ENCODE measurements around the gene RBMS3.
"Not testable (repeated sequence)": the region's sequence is repeated elsewhere in the genome, so short reads cannot be mapped to it uniquely, and the experiment has no call there.

Gene RBMS3

DNA sequence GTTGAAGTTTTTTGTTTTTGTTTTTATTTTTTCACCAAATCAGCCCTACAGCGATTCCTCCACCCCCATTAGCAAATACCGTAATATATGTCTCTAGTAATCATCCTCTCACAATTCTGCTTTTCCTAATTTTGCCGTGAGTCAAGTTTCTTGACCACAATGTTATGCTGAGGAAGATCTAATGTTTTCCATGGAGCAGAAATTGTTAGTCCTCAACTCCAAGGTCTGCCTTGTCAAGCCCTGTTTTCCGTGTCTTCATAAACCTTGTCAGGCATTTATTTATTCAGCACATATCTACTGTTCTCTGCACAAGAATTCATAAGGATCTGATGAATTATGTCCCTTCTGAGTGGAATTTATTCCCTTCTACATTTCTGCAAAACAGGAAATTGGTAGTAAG lies 372.8 kb downstream of the RBMS3 start:
- H3K4me3 ChIP-seq (ENCODE audit: low read depth, low read length): no peak overlapping the region
- no peak for DNase-seq (ENCODE audit: low read depth)
- TF ChIP-seq, protein P1, sequence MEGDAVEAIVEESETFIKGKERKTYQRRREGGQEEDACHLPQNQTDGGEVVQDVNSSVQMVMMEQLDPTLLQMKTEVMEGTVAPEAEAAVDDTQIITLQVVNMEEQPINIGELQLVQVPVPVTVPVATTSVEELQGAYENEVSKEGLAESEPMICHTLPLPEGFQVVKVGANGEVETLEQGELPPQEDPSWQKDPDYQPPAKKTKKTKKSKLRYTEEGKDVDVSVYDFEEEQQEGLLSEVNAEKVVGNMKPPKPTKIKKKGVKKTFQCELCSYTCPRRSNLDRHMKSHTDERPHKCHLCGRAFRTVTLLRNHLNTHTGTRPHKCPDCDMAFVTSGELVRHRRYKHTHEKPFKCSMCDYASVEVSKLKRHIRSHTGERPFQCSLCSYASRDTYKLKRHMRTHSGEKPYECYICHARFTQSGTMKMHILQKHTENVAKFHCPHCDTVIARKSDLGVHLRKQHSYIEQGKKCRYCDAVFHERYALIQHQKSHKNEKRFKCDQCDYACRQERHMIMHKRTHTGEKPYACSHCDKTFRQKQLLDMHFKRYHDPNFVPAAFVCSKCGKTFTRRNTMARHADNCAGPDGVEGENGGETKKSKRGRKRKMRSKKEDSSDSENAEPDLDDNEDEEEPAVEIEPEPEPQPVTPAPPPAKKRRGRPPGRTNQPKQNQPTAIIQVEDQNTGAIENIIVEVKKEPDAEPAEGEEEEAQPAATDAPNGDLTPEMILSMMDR (IDR thresholded peaks at IDR 0.05; ENCODE audit: control insufficient read depth, extremely low read depth, insufficient read depth): no peak

DNA sequence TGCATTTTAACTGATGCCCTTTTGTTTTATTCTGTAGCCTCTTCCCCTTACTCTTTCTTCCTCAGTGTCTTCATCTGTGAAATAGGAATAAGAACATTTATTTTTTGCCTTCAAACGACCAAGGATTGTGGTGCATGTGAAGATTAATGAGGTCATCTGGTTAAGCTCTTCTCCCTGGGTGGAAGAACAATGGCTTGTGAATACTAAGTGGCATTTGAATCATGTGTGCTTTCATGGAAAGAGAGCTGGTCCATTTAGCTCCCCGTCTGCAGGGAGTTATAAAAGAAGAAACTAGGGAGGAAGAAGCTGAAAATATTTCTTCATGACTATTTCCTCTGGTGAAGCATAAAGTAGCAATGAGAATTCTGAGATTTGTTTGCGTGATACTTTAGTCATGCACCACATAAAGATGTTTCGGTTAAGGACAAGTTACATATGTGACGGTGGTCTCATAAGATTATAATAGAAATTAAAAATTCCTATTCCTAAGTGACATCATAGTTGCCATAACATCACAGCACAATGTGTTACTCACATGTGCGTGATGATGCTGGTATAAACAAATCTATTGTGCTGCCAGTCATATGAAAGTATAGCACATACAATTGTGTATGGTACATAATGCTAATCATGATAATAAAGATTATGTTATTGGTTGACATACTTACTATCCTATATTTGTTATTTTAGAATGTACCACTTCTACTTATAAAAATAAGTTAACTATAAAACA lies 374.3 kb downstream of the RBMS3 start:
- H3K4me3 ChIP-seq (ENCODE audit: low read depth, low read length): no peak overlapping the region
- TF ChIP-seq, protein P1 (IDR thresholded peaks at IDR 0.05; ENCODE audit: control insufficient read depth, extremely low read depth, insufficient read depth): no peak
- no peak for DNase-seq (ENCODE audit: low read depth)

DNA sequence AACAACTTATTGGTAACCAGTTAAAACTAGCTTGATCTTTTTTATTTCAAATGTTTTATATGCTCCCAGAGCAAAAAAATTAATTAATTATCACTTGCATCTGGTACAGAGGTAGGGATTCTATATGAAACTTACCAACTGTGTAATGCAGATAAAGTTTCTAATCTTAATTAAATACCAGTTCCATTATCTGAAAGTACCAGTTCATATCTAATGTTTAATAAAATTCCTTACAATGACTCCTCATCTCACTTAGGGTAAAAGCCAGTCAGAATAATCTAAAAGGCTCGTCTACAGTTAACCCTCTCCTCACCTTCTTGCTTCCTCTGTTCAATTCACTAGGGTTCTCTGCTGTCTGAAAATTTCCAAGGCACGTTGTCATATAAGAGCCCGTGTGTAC lies 384.8 kb downstream of the RBMS3 start:
- DNase-seq (ENCODE audit: low read depth): no peak
- H3K4me3 ChIP-seq (ENCODE audit: low read depth, low read length): no peak overlapping the region
- TF ChIP-seq, protein P1 (IDR thresholded peaks at IDR 0.05; ENCODE audit: control insufficient read depth, extremely low read depth, insufficient read depth): no peak

DNA sequence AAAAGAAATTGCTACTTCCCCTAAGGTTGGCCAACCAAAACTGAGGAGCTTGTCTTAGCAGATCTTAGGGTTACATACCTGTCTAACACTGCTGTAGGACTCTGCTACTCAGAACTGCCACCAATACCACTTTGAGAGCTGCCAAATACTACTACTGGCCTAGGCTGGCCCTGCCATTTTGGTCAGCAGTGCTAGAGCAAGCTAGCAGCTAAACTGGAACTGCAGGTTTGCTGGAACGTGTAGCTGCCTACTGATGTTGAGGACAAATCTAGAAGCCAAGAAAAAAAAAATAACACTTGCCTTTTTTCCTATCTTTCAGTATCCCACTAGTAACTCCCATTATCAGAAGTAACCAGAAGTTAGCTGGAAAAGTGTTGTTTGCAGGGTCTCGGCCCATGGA lies 387.4 kb downstream of the RBMS3 start:
- no peak overlapping the region for H3K4me3 ChIP-seq (ENCODE audit: low read depth, low read length)
- TF ChIP-seq, protein P1 (IDR thresholded peaks at IDR 0.05; ENCODE audit: control insufficient read depth, extremely low read depth, insufficient read depth): no peak
- DNase-seq (ENCODE audit: low read depth): no peak

DNA sequence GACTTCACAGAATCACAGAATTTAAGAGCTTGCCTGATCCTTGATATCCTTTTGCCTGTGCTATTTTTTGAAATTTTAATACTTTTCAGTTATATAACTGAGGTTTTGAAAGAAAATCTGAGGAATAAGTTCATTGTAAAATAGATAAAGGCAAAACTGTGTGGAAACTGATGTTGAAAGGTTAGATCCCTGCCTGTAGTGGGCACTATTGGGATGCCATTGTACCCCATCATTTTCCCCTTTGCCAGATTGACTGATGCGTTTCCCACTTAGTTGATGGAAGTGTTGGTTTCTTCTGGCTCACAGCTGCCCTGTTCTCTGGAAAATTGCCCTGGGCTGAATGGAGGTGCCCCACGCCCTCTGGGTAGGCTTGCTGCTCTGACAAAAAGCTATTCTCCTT lies 387.9 kb downstream of the RBMS3 start:
- TF ChIP-seq, protein P1 (IDR thresholded peaks at IDR 0.05; ENCODE audit: control insufficient read depth, extremely low read depth, insufficient read depth): no peak
- DNase-seq (ENCODE audit: low read depth): no peak
- H3K4me3 ChIP-seq (ENCODE audit: low read depth, low read length): no peak overlapping the region

DNA sequence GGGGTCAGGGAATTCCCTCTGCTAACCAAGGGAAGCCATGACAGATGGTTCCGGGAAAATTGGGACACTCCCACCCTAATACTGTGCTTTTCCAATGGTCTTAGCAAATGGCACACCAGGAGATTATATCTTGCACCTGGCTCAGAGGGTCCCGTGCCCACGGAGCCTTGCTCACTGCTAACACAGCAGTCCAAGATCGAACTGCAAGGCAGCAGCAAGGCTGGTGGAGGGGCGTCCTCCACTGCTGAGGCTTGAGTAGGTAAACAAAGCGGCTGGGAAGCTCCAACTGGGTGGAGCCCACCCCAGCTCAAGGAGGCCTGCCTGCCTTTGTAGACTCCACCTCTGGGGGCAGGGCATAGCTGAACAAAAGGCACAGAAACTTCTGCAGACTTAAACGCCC lies 389.6 kb downstream of the RBMS3 start:
- not testable (repeated sequence) for H3K4me3 ChIP-seq (ENCODE audit: low read depth, low read length); DNase-seq (ENCODE audit: low read depth)

DNA sequence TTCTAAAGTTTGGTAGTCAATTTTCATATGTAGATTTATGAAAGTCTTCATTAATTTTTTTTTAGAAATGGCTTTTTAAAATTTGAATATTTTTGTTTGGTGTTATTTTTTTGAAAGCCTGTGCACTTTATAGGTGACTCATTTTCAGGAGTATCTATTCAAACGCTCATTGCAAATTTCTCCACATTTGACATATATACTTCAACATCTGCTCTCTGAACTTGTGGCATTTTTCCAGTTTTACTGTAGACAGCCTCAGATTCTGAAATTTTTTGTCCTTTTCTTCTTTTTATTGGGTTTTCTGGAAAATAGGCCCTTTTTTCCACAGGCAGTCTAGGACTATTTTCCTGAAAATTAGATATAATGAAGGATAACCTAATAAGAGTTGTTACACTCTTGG lies 396.6 kb downstream of the RBMS3 start:
- TF ChIP-seq, protein P1 (IDR thresholded peaks at IDR 0.05; ENCODE audit: control insufficient read depth, extremely low read depth, insufficient read depth): no peak
- DNase-seq (ENCODE audit: low read depth): no peak
- no peak overlapping the region for H3K4me3 ChIP-seq (ENCODE audit: low read depth, low read length)

Measured in LNCaP clone FGC (cell line).